Sigmoid colon (tissue), 7 donors: ENCODE data around the gene FCHSD2. TPM values are rescaled to one million over a fixed set of nuclear protein-coding genes. Genes with fewer than 3 reads are reported as not detected.

ENCODE experiments used
- DNase-seq: peaks from one replicate; pipeline ENCODE4 v3.0.0-alpha.2; 2019
- H3K27ac ChIP-seq, 4 donors: fragments of 200-600 bp; sonication (generic); one replicate each; pipeline ENCODE4 v1.5.1; 2016 to 2019; ENCODE audit warnings: mild to moderate bottlenecking in 1 of 4
- H3K27me3 ChIP-seq, 3 donors: fragments of 200-600 bp; sonication (generic); one replicate each; pipeline ENCODE4 v1.5.1; 2019; ENCODE audit warnings: mild to moderate bottlenecking in 1 of 3
- H3K36me3 ChIP-seq, 4 donors: fragments of 200-600 bp; sonication (generic); one replicate each; pipeline ENCODE4 v1.5.1; 2016 to 2019
- H3K4me1 ChIP-seq, 4 donors: fragments of 200-600 bp; sonication (generic); one replicate each; pipeline ENCODE4 v1.5.1; 2017 to 2019
- H3K4me3 ChIP-seq, 4 donors: fragments of 200-600 bp; sonication (generic); one replicate each; pipeline ENCODE4 v1.5.1; 2017 to 2019; ENCODE audit warnings: mild to moderate bottlenecking in 2 of 4, moderate library complexity in 1 of 4
- H3K9me3 ChIP-seq, 4 donors: fragments of 200-600 bp in 3 of 4; sonication (generic) in 3 of 4; one replicate each; pipeline versions ENCODE4 v1.5.1 to v1.6.1; 2013 to 2019
- EP300 ChIP-seq, 4 donors: sonication (generic); formaldehyde crosslinking; IDR thresholded peaks; one replicate each; pipeline ENCODE4 v1.6.1; 2017; ENCODE audit warnings: antibody characterized with exemption in 4 of 4
- POLR2A ChIP-seq, 2 donors: fragments of 450-650 bp; IDR thresholded peaks; one replicate each; pipeline ENCODE4 v1.6.1; 2016; ENCODE audit warnings: antibody characterized with exemption in 2 of 2, mild to moderate bottlenecking in 2 of 2, moderate library complexity in 2 of 2
- POLR2AphosphoS5 ChIP-seq, 4 donors: sonication (generic); formaldehyde crosslinking; IDR thresholded peaks; one replicate each; pipeline ENCODE4 v1.6.1; 2017; ENCODE audit warnings: antibody characterized with exemption in 4 of 4
- WGBS, 2 donors: extraction: QIAGEN DNeasy Blood & Tissue Kit; methylation state at CpG; one replicate each; pipeline ENCODE4 v1.1.7; 2013; 5-methylcytosine and 5-hydroxymethylcytosine counted together
- intact Hi-C: fragments of 100-400 bp; cut with DNase I; formaldehyde crosslinking; loops from one replicate; pipeline ENCODE4 v1.15.1; 2023
- polyA plus RNA-seq, 3 donors: library from polyadenylated mRNA; stranded (reverse); fragments of 200-250 nt; gene quantifications; one replicate each; pipeline ENCODE4 v1.2.3, GENCODE V29; 2013
- total RNA-seq, 4 donors: library from RNA; depleted of rRNA; stranded (reverse); fragments of >200 nt; gene quantifications; one replicate each; pipeline ENCODE4 v1.1.0, GENCODE V29; 2016
- TF ChIP-seq, protein P1 (sequence below), 4 experiments: fragments of 450-650 bp in 3 of 4; fragments of 200-600 bp in 1 of 4; IDR thresholded peaks; one replicate each; pipeline ENCODE4 v1.5.1; 2016 to 2019; ENCODE audit warnings: antibody characterized with exemption in 4 of 4, mild to moderate bottlenecking in 3 of 4, moderate library complexity in 2 of 4
- donor health status: healthy with polysubstance abuse.
- donor health status: Bipolar disorder and iron deficiency.
- donor health status: healthy.

The FCHSD2 gene
- total and polyA plus RNA-seq, 7 donors, result 6.9 to 36.3 (median 18.6) TPM

DNA sequence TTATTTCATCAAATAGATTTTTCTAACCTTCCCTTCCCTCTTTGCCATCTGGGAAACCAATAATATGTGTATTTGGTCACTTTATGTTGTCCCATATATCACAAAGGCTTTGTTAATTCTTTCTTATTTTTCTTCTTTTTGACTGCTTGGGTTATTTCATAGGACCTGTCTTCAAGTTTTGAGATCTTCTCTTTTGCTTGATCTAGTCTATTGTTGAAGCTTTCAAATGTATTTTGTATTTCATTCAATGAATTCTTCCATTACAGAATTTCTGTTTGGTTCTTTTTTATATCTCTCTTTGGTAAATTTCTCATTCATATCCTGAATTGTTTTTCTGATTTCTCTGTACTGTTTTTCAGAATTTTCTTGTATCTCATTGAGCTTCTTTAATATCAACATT, 132.1 kb downstream of the FCHSD2 start:
- no peak for DNase-seq
- no peak overlapping the region for H3K4me3 ChIP-seq
- no peaks in the 10 kb centered on the region for H3K4me1 ChIP-seq
- peaks cover 0 to 9% (median 0%) of the 10 kb centered on the region in 4 donors for H3K36me3 ChIP-seq
- H3K27me3 ChIP-seq, result no peaks in the 10 kb centered on the region
- intact Hi-C loops, result no loop called here
- no peak for TF ChIP-seq EP300 (IDR thresholded peaks at IDR 0.05)
- TF ChIP-seq POLR2AphosphoS5 (IDR thresholded peaks at IDR 0.05), result no peak
- no peak for TF ChIP-seq POLR2A (IDR thresholded peaks at IDR 0.05)
- TF ChIP-seq, protein P1, sequence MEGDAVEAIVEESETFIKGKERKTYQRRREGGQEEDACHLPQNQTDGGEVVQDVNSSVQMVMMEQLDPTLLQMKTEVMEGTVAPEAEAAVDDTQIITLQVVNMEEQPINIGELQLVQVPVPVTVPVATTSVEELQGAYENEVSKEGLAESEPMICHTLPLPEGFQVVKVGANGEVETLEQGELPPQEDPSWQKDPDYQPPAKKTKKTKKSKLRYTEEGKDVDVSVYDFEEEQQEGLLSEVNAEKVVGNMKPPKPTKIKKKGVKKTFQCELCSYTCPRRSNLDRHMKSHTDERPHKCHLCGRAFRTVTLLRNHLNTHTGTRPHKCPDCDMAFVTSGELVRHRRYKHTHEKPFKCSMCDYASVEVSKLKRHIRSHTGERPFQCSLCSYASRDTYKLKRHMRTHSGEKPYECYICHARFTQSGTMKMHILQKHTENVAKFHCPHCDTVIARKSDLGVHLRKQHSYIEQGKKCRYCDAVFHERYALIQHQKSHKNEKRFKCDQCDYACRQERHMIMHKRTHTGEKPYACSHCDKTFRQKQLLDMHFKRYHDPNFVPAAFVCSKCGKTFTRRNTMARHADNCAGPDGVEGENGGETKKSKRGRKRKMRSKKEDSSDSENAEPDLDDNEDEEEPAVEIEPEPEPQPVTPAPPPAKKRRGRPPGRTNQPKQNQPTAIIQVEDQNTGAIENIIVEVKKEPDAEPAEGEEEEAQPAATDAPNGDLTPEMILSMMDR (IDR thresholded peaks at IDR 0.05), result no peak
- no peak overlapping the region for H3K27ac ChIP-seq
- peaks cover 0 to 17% (median 3%) of the 10 kb centered on the region in 4 donors for H3K9me3 ChIP-seq

DNA sequence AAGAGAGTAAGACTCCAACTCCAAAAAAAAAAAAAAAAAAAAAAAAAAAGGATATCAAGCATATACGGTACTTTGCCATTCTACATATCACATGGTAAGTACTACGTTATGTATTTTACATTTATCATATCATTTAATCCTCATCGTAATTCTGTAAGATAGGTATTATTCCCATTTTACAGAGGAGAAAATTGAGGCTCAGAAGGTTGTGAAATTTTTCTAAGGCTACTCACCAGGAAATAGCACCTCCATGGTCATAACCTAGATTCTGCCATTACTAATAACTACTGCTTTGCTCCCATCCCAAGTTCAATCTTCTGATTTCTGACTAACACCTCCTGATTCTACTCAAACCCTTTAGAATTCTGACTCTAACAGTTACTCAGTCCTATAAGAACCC, 138.0 kb downstream of the FCHSD2 start:
- H3K36me3 ChIP-seq, result no peaks in the 10 kb centered on the region
- intact Hi-C loops, result no loop called here
- DNase-seq, result no peak
- 99% methylated on average over 3 of the region's 3 CpGs for WGBS, 2 donors
- H3K27ac ChIP-seq, result no peak overlapping the region
- TF ChIP-seq POLR2AphosphoS5 (IDR thresholded peaks at IDR 0.05) (no peak), POLR2A (IDR thresholded peaks at IDR 0.05) (no peak), EP300 (IDR thresholded peaks at IDR 0.05) (no peak)
- no peaks in the 10 kb centered on the region for H3K27me3 ChIP-seq
- H3K9me3 ChIP-seq, result peaks cover 0 to 1% (median 0%) of the 10 kb centered on the region in 4 donors
- no peak overlapping the region for H3K4me3 ChIP-seq
- H3K4me1 ChIP-seq, result peaks cover 0 to 17% (median 0%) of the 10 kb centered on the region in 4 donors

DNA sequence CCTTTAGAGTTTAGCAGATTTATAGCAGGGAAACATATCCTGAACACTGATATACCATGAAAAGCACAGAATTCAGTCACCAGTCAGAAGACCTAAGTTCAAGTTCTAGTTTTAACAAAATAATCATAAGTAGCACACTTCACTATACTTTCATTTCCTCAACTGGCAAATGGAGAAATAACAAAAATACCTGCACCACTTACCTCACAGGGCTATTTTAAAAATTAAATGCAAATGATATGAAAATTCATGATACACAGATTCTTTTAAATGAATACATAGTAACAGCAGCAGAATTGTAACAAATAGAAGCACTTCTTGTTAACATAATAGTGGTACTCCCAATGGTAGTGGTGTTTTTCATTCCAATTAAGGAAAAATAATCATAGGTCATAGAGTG, 139.0 kb downstream of the FCHSD2 start:
- no peak overlapping the region for H3K27ac ChIP-seq
- no peak overlapping the region for H3K4me3 ChIP-seq
- intact Hi-C loops, result no loop called here
- DNase-seq, result no peak
- no peaks in the 10 kb centered on the region for H3K9me3 ChIP-seq
- H3K4me1 ChIP-seq, result peaks cover 0 to 17% (median 0%) of the 10 kb centered on the region in 4 donors
- TF ChIP-seq POLR2A (IDR thresholded peaks at IDR 0.05), result no peak
- TF ChIP-seq POLR2AphosphoS5 (IDR thresholded peaks at IDR 0.05), result no peak
- TF ChIP-seq, protein P1 (IDR thresholded peaks at IDR 0.05), result no peak
- TF ChIP-seq EP300 (IDR thresholded peaks at IDR 0.05), result no peak
- no peaks in the 10 kb centered on the region for H3K36me3 ChIP-seq
- H3K27me3 ChIP-seq, result no peaks in the 10 kb centered on the region

DNA sequence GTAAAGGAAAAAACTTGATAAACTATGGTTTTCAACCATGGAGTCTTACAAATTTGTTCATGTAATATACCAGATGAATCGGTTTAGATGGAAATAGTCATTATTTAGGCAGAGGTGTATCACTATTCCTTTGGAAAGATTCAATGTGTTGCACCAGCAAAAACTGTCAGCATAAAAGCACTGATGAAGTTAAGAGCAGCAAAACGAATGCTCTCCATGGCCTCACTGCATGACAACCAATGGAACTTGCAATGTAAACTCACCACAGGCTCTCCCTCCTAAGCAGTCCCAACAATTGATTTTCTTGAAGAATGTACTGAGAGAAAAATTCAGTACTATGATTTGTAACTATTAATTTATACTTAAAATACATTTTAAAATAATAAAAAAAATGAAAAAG, 139.9 kb downstream of the FCHSD2 start:
- Histone ChIP-seq H3K9me3 (no peaks in the 10 kb centered on the region), H3K4me1 (peaks cover 0 to 17% (median 0%) of the 10 kb centered on the region in 4 donors), H3K27me3 (no peaks in the 10 kb centered on the region), H3K4me3 (no peak overlapping the region), H3K27ac (no peak overlapping the region), H3K36me3 (no peaks in the 10 kb centered on the region)
- no peak for DNase-seq
- TF ChIP-seq POLR2AphosphoS5 (IDR thresholded peaks at IDR 0.05), result no peak
- TF ChIP-seq, protein P1 (IDR thresholded peaks at IDR 0.05), result no peak
- no peak for TF ChIP-seq POLR2A (IDR thresholded peaks at IDR 0.05)
- TF ChIP-seq EP300 (IDR thresholded peaks at IDR 0.05), result no peak
- intact Hi-C loops, result no loop called here
- WGBS, 2 donors, result 86 to 89% methylated on average over 2 of the region's 2 CpGs

DNA sequence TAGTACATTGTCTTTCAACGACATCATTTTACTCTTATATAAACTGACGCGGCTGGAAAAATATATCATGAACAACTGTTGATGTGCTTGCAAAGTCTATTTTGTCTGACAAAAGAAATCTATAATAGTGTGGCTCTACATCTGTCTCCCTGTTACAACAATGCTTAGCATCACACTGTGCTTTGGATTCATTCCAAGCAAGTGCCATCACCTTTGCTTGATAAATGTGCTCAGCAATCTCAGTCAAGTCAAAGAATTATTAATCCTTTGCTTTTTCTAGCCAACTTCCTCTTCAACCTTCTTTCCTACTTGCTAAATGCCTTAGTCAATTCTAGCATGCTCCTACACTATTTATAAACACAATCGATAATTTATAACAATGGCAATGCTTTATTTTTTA, 140.5 kb downstream of the FCHSD2 start:
- H3K4me1 ChIP-seq, result peaks cover 0 to 17% (median 2%) of the 10 kb centered on the region in 4 donors
- no peaks in the 10 kb centered on the region for H3K9me3 ChIP-seq
- no peaks in the 10 kb centered on the region for H3K27me3 ChIP-seq
- no peak overlapping the region for H3K27ac ChIP-seq
- 89 to 93% methylated on average over 4 of the region's 4 CpGs for WGBS, 2 donors
- DNase-seq, result no peak
- intact Hi-C loops, result no loop called here
- no peaks in the 10 kb centered on the region for H3K36me3 ChIP-seq
- TF ChIP-seq POLR2A (IDR thresholded peaks at IDR 0.05) (no peak), POLR2AphosphoS5 (IDR thresholded peaks at IDR 0.05) (no peak), EP300 (IDR thresholded peaks at IDR 0.05) (no peak)
- TF ChIP-seq, protein P1 (IDR thresholded peaks at IDR 0.05), result no peak
- no peak overlapping the region for H3K4me3 ChIP-seq
